Stimulated activated CD4-positive, alpha-beta T cell treated with anti-CD3 and anti-CD28 coated beads, Interleukin-2, amount 100 ng/mL, for 4 hours (primary cell): Measurements from ENCODE around the gene PLIN1.
"Not testable (repeated sequence)": the region's sequence is repeated elsewhere in the genome, so short reads cannot be mapped to it uniquely, and the experiment has no call there.

Experiments used
- DNase-seq: peaks from one replicate; pipeline ENCODE4 v3.0.0-alpha.2; 2020; ENCODE audit warnings: low read depth

The PLIN1 gene

GRCh38 chr15:89679212-89679611 is at the start of gene PLIN1:
TSS of gene PLIN1 (minus strand) at chr15:89679367. CDS start at chr15:89677489, 1,878 bp downstream.
- DNase-seq, result no peak

- DNase-seq, result no peak
These were observed 49.1 kb upstream of the PLIN1 start for GRCh38 chr15:89728254-89728653.

- DNase-seq, result no peak
These were observed 45.9 kb upstream of the PLIN1 start for GRCh38 chr15:89725064-89725463.

GRCh38 chr15:89724621-89725020 is 45.5 kb upstream of the PLIN1 start:
- DNase-seq, result no peak

DNA sequence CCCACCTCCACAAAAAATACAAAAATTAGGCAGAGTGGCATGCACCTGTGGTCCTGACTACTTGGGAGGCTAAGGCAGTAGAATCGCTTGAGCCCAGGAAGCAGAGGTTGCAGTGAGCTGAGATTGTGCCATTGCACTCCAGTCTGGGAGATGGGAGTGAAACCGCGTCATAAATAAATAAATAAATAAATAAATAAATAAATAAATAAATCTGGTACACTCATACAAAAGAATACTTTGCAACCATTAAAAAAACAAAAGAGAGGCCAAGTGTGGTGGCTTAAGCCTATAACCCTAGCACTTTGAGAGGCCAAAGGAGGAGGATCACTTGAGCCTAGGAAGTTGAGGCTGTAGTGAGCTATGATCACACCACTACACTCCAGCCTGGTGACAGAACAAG is 43.9 kb upstream of the PLIN1 start:
- DNase-seq, result no peak

DNA sequence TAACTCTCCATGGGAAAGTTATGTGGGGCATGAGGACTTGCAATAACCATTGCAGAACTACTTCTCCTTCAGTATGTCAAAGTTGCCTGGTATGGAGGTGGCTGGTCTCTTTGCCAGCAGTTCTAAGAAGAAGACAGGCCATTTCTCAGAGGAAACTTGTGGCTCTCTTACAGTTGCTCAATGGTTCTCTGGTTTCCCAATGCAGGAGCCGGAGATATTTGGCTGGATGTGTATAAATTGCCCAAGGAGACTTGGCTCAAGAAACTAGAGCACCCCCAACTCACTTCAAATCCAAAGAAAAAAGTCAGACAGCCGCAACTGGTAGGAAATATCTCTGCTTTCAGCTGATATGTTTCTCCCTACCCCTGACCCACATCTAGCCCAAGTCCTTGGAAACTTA is 35.6 kb upstream of the PLIN1 start:
- no peak for DNase-seq

- no peak for DNase-seq
These were observed 28.4 kb upstream of the PLIN1 start for GRCh38 chr15:89707577-89707976.

DNA sequence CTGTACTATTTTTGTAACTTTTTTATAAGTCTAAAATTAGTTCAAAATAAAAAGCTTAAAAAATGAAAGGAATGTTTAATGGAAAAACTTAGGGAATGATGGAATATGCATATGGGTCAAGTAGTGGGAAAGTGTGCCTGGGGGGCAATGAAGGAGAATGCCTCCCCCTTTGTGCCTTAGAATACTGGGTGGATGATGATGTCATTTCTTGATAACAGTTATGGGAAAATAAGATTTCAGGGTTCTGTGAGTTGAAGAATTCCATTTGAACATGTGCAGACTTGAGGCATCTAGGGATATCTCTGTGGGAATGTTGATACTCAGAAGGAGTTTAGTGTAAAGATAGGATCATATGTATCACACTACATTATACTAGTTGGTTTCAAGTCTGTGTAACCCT is 25.2 kb upstream of the PLIN1 start:
- DNase-seq, result no peak

DNA sequence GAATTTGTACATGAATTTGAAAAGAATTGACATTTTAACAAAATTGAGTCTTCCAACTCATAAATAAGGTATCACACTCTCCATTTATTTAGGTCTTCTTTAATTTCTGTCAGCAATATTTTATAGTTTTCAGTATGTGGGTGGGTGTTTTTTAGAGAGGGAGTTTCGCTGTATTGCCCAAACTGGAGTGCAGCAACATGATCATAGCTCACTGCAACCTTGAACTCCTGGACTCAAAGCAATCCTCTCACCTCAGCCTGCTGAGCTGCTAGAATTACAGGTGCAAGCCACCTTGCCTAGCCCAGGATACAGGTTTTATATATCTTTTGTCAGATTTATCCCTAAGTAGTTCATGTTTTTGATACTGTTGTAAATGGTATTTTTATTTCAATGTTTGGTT is 16.0 kb upstream of the PLIN1 start:
- no peak for DNase-seq

- DNase-seq, result no peak
These were observed 14.5 kb upstream of the PLIN1 start for GRCh38 chr15:89693696-89694095.

DNA sequence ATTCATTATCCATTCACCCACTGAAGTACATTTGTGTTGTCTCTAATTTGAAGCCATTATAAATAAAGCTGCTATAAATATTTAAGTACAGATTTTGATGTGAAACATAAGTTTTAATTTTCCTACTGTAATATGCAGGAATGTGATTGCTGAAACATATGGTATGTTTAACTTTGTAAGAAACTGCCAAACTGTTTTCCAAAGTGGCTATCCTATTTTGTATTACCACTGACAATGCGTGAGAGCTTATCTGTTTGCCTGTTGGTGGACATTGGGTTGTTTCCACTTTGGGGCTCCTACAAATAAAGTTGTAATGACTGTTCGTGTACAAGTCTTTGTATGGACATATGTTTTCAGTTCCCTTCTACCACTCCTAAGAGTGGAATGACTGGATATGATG is 13.9 kb upstream of the PLIN1 start:
- no peak for DNase-seq

DNA sequence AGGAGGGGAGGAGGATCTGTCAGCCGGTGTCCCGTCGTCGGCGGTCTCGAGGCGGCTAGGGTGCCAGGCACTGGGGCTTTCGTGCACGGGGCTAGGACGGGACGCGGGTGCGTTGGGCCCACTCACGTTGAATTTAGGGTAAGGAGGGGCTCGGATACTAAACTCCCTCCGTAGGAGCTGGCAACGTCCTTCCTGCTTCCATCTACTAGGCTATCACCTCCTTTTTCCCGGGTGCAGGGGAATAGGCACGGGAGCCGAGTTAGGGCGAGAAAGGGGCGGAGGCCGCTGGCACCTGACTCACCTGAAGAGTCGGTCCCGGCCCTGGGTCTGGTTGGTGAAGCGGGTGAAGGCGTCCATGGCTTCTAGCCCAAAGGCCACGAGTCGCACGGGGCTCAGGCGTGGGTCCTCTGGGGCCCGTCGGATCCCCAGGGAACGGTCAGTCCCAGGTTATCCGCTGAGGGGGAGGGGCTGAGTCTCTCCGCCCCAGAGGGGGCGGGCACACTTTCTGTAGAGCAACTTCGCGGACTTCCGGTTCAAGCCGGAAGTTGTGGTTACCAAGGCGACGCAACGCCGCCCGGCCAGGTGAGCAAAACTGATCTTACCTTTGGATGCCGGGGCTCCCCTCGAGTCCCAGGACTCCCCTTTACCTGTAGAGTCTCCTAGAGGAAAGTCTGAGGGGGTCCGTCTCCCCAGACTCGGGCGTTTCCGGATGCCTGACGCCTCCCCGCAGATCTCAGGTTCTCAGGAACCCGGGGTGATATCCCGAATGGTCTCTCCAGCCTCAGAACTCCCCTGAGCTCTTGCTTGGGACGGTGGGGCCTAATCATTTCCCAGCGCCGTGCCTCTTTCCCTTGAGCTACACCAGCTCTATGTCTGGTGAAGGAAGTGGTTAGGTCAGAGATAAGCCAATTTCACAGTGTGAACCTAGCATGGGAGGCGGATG is 11.4 kb upstream of the PLIN1 start, which contains the start of the genes PEX11A and WDR93:
PEX11A (minus strand) TSS at position 479 of the 943 bp plus-strand sequence; CDS start at position 357, 122 bp downstream.
WDR93 (plus strand) TSS at position 536 of the 943 bp plus-strand sequence. CDS start 10,936 bp downstream, outside the sequence.
- peak; percentile 62 for DNase-seq

DNA sequence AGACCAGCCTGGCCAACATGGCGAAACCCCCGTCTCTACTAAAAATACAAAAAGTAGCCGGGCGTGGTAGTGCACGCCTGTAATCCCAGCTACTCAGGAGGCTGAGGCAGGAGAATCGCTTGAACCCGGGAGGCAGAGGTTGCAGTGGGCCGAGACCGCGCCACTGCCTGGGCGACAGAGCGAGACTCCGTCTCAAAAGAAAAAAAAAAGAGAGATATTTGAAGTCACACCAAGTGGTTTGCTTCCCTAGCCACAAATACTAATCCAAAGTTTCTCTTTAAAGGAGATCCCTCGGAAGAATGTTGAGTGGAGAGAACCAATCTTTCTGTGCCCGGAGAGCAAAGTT is 10.7 kb upstream of the PLIN1 start:
- DNase-seq, result not testable (repeated sequence)

DNA sequence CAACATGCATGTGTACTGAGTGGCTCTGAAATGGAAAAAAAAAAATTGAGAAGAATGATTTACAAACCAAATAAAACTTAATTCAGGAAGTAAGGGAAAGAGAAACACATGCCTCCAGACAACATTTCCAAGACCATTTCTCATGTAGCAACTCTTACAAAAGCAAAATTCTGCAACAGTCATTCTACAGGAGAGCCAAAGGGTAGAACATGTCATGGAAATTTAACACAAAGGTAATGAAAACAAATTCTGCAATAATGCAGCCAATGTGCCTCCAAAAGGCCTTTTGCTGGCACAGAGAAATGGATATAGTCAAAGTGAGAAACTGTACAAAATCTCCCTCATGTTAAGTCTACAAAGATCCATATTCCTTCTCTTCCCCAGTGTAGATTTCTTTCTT is 7.4 kb upstream of the PLIN1 start:
- DNase-seq, result no peak

DNA sequence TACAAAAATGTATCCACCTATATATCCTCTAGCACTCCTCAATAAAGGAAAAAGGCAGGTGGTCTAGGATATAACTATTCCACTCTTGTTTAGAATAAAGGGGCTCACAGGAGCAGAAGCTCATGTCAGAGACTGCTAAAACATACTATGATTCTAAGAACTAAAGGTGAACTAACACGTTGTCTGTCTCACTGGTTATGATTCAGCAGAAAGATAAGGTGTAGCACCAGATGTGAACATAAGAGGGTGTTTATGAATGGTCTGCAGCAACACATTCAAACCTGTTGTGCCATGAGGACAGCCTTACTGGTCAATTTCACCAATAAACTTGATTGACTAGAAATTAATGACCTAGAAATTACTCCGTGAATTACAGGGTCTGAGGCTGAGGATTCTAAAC is 6.8 kb upstream of the PLIN1 start:
- no peak for DNase-seq

GRCh38 chr15:89681146-89681545 is 2.0 kb upstream of the PLIN1 start:
- DNase-seq, result no peak

- DNase-seq, result no peak
These were observed 1.2 kb upstream of the PLIN1 start for GRCh38 chr15:89680282-89680873.

GRCh38 chr15:89677381-89677780 is 1.8 kb downstream of the PLIN1 start:
- DNase-seq, result no peak

DNA sequence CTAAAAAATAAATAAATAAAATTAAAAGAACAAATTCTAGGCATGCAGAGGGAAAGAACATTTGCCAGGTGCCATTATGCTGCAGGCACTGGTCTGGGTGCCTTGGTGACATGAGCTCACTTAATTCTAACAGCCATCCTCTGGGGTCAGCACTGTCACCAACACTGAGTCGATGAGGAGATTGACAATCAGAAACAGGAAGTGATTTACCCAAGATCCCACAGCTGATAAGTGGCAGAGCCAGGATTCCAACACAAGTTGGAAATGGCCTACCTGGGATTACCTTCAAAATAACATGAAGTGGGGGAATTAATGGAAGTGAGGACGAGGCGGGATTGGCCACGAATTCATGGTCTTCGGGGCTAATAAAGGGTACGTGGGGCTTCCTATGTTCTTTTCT is 3.6 kb downstream of the PLIN1 start:
- no peak for DNase-seq

- DNase-seq, result no peak
These were observed 4.6 kb downstream of the PLIN1 start for GRCh38 chr15:89674526-89674925.

- no peak for DNase-seq
These were observed 6.0 kb downstream of the PLIN1 start for GRCh38 chr15:89673165-89673512.

DNA sequence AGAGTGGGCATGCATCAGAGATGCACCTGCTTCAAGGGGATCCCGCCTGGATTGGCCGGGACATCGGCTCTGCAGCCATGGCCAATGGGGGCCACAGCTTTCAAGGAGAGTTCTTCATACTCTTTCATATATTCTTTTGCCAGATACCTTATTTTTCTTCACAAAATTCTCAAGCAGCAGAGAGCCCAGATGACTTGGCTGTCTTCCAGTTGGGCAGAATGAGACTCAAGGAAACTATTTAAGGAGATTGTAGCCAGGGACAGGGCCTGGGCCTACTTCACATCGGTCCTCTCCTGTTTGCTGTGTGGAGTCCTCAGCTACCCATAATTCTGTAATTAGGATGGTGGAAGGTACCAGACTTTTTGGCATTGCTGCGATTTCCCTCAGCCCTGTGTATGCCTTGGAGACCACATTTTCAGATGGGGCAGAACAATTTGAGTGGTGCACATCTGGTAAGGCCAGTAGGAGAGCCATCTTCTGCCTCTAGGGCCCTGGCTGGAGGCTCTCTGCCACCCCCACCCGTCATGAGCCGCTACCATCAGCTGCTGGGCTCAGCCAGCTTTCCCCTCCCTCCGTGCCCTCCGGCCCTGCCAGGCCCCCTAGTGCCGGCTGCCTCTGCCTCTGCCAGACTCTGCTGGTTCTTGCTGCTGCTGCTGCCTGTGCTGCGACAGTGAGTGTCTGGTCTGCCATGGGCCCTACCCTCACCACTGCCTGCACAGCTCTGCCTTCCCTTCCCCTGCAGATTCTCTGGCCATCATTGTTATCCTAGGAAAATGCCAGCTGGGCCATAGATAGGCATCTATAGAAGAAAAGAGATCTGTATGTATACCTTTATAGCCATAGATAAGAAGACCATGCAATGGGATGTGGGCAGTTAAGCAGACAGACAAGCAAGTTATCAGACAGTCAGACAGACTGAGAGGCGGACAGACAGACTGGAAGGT is 6.7 kb downstream of the PLIN1 start:
- no peak for DNase-seq
